NK-92 (cell line): ENCODE data around the gene BAHCC1.
"Not testable (repeated sequence)": the region's sequence is repeated elsewhere in the genome, so short reads cannot be mapped to it uniquely, and the experiment has no call there.

ENCODE experiments used
- DNase-seq: peaks from one replicate; lab custom pipeline; 2025; ENCODE audit not compliant: unreplicated experiment; lab: John Stamatoyannopoulos, UW

Gene BAHCC1

DNA sequence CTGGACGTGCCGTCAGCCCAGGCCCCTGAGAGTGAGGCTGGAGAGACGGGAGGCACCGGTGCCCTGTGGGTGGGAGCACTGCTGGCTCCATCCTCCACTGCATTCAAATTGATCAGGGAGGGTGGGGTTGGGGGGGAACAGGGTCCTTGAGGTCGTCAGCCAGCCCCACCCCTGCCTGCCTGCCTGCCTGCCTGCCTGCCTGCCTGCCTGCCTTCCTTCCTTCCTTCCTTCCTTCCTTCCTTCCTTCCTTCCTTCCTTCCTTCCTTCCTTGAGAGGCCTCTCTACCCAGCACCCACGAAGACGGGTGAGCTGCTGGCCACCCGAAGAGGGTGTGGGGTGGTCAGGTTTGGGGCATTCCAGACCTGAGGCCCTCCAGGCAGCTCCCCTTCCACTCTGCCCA, 16.0 kb downstream of the BAHCC1 start:
- no peak for DNase-seq

- DNase-seq: no peak
Measured at GRCh38 chr17:81412490-81413093, 17.3 kb downstream of the BAHCC1 start.

DNA sequence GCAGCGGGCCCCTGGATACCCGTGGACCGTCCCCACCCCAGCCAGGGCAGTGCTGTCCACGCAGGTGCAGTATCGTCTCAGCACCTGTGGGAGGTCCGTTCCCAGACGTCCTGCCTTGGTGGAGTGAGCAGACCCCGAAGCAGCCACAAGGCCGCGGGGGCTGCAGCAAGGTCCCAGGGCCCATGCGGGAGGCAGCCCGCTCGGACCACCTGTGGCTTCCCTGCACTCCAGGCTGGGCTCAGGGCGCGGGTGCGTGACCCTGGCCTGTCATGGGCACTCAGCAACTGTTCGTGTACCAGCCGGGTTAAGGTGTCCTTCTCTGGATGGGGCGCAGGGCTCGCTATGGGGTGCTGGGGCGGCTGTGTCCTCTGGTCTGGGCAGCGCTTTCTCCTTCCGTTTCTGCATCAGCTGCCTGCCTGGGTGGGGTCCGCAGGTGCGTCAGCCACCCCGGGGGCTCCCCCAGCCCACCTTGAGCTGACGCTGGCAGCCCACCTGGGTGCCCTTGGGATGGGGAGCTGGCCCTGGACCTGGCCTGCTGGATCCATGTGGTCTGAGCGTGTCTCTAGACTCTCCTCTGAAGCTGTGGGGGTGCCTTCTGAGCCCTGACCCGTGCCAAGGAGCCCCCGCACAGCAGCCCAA, 18.4 kb downstream of the BAHCC1 start:
- DNase-seq: no peak

DNA sequence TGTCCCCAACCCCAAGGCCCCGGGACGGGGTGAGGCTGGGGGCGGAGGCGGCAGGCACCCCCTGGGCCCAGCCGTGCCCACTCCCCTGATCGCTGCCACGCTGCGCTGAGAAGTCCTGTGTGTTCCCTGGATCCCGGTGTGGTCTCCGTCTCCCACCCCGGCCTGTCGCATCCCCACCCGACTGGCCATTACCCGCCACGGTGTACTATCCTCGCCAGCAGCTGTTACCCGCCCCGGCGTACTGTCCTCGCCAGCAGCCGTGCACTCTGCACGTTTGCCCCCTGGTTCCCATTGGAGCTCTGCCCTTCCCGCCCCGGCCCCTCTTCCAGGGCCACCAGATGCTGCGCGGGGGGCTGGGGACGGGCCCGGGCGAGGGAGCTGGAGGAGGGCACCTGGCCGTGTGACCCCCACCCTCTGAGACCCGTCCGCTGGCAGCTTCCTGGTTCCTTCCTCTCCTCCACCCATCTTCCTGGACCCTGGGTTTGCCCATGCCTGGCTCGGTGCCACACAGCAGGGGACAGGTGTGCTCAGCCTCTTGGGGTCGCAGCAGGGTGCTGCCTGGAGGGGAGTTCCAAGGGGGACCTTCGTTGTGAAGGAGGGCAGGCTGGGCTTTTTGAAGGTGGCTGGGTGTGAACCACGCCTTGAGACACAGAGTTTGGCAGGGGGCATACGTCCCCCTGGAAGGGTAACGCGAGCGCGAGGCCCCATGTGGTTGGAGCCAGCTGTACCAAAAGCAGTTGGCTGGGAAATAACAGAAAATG, 19.7 kb downstream of the BAHCC1 start:
- DNase-seq: no peak

DNA sequence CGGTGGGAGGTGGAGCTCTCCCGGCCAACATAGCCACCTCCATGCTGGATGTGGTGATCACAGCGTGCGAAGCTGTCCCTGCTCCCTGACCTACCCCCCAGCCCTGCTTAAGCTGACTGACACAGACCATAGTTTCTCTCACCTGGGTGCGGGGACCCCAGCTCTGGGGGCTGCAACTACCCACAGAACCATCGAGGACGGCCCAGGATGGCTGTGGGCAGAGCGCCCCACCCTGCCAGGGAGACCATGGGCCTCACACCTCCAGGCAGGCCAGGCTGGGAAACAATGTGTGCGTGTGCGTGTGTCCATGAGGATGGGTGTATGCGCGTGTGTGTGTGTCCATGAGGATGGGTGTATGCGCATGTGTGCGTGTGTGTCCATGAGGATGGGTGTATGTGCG, 20.4 kb downstream of the BAHCC1 start:
- DNase-seq: no peak

- no peak for DNase-seq
Measured at GRCh38 chr17:81416612-81417011, 21.4 kb downstream of the BAHCC1 start.

DNA sequence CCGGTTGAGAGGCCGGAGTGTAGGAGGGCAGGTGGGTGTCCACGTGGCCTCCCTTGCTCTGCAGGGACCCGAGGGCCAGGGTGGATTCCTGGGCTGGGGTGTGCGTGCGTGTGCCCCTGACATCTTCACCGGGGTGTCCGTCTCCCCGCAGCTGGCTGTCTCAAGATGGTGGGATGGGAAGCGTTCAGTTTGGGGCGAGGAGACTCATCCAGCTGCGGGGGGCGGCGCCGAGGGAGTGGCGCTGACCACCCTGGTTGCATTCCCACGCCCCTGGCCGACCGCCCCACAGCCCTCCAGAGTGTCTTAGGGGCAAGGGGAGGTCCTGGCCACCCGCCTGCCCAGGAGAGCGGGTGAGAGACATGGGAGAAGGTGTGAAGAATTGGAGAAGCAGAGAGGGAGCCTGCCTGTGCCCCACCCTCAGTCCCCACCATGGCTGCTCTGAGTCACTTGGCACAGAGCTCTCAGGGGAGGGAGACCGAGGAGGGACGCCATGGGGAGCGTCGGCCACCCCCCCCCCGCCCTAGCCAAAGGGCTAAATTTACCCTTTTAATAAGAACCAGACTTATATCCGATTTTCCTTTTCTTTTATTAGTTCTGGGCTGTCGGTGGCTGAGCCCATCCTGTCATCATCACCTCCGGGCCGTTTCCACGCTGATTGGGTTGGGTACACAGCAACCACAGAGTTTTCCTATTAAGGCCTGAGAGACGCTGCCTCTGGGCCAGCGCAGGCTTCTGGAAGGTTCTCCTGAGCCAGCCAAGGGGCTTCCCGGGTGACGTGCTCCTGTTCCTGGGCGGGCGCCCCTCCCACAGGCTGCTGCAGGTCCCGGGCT, 22.0 kb downstream of the BAHCC1 start:
- DNase-seq: no peak

- no peak for DNase-seq
Measured at GRCh38 chr17:81417879-81418709, 22.8 kb downstream of the BAHCC1 start.

GRCh38 chr17:81418710-81419318, 23.6 kb downstream of the BAHCC1 start:
- no peak for DNase-seq

DNA sequence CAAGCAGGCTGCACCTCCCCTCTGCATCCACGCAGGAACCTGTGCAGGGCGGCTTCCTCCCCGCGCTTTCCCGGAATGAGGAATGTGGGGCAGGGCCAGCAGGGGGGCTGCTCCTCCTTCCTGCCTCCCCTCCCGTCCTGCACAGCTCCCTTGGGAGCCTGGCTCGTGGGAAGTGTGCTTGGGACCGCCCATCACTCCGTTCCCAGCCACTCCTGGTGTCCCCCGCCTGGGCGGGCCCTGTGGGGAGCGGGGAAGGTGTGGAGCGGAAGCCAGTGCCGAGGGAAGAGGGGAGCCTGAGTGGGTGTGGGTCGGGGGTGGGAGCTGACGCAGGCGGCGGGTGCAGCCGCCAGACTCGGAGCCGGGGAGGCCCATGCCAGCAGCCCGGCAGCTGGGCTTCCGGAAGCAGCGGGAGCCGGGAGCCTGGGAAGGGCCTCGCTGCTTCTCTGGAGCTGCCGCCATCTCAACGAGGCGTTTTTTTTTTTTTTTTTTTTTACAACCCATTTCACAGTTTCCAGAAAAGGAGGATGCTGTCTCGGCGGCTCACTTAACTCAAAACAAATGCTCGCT, 24.1 kb downstream of the BAHCC1 start:
- no peak for DNase-seq

DNA sequence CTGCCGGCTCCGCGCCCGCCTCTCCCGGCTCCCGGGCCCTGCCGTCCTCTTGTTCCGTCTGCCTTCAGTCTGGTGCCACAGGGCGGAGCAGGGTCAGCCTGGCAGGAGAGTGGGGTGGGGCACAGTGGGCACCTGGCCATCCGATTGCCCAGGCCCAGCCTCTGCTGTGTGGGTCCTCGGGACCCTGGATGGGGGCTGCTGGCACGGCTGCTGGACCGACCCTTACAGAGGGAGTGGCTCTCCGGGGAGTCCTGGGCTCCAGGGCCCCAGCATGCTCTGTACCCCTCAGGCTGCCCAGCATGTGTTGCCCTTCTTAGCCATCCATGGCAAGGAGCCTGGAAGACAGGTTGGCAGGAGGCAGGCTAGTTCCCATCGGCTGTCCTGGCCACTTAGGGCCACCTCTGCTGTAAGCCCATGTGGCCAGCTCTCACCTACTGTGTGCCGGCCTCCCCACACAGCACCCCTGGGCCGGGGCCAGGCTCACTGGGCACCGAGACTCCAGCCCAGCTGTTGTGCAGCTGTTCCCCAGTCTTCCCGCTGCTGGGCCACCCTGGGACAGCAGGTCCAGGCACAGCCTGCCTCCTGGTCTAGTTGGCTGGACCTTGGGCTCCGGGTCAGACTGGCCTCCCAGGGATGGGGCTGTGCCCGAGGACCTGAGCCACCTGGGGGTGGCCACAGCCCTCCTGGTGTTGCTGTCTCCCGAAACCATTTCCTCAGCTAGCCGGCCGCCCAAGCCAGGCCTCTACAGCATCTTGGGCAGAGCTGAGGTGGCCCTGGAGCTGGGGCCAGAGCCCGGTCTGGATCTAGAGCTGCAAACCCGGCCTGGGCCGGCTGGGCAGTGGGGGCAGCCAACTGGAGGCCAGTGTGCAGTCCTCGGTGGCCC, 24.9 kb downstream of the BAHCC1 start:
- DNase-seq: no peak

- DNase-seq: no peak
Measured at GRCh38 chr17:81420769-81421462, 25.7 kb downstream of the BAHCC1 start.

- DNase-seq: no peak
Measured at GRCh38 chr17:81422776-81423697, 27.8 kb downstream of the BAHCC1 start.

DNA sequence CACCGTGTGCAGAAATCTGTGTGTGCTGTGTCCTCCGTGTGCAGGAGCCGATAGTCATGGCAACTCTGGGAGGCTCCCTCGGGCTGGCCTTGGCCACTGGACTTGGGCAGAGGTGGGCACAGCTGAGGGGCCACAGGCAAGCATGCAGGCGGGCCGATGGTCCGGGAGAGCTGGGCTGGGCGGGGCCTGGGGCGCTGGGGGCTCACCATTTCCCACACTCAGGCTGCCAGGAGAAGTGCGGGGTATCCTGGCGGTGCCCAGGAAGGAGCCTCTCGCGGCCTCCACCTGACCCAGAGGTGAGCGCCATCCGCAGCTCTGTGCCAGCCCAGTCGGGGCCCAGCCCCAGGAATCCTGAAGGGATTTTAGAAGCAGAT, 28.4 kb downstream of the BAHCC1 start:
- no peak for DNase-seq

DNA sequence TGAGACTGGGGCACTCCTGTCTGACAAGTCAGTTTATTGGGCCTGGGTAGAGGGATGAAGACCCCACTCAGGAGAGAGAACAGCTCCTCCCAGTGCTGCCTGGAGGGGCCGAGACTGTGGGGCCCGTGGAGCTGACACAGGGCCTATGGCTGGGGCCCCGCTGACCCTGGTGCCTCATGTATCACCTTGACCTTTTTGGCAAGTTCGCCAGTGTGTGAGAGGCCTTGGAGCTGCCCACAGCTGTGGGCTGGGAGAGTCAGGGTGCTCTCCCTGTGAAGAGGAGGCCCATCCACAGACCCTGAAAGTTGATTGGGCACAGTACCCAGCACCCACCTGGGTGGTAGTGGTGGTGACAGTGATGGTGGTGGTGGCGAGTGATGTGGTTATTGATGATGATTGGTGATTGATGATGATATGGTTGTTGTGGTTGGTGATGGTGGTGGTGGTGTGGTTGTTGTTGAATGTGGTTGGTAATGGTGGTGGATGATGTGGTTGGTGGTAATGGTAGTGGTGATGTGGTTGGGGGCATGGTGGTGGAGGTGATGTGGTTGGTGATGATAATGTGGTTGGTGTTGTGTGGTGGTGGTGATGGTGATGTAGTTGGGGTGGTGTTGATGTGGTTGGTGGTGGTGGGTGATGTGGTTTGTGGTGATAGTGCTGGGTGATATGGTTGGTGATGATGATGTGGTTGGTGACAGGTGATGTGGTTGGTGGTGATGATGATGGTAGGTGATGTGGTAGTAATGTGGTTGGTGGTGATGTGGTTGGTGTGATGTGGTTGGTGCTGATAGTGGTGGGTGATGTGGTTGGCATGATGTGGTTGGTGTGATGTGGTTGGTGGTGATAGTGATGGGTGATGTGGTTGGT, 29.1 kb downstream of the BAHCC1 start:
- DNase-seq: no peak

DNA sequence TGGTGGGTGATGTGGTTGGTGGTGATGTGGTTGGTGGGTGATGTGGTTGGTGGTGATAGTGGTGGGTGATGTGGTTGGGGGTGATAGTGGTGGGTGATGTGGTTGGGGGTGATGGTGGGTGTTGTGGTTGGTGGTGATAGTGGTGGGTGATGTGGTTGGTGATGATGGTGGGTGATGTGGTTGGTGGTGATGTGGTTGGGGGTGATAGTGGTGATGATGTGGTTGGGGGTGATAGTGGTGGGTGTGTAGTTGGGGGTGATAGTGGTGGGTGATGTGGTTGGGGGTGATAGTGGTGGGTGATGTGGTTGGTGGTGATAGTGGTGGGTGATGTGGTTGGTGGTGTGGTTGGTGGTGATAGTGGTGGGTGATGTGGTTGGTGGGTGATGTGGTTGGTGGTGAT, 29.8 kb downstream of the BAHCC1 start:
- DNase-seq: not testable (repeated sequence)
